ENCODE measurements around the gene RIOK2.
"Not testable (repeated sequence)": the region's sequence is repeated elsewhere in the genome, so short reads cannot be mapped to it uniquely, and the experiment has no call there.

RIOK2 gene

GRCh38 chr5:97165726-97166125 lies 17.3 kb downstream of the RIOK2 start:
- DNase-seq = no peak

- no peak for DNase-seq
Measured at GRCh38 chr5:97164846-97165245, 18.2 kb downstream of the RIOK2 start.

- DNase-seq = no peak
Measured at GRCh38 chr5:97163790-97164285, 19.2 kb downstream of the RIOK2 start.

GRCh38 chr5:97163360-97163764 lies 19.7 kb downstream of the RIOK2 start:
- DNase-seq = no peak

- peak; percentile 20 to 61 for DNase-seq
Measured at GRCh38 chr5:97162045-97162444, 21.0 kb downstream of the RIOK2 start.

GRCh38 chr5:97157689-97158088 lies 25.4 kb downstream of the RIOK2 start:
- DNase-seq = no peak

GRCh38 chr5:97151370-97151769 lies 31.7 kb downstream of the RIOK2 start:
- DNase-seq = no peak

- no peak for DNase-seq
Measured at GRCh38 chr5:97150401-97150800, 32.6 kb downstream of the RIOK2 start.

- no peak for DNase-seq
Measured at GRCh38 chr5:97149709-97150108, 33.3 kb downstream of the RIOK2 start.

GRCh38 chr5:97148288-97148687 lies 34.8 kb downstream of the RIOK2 start:
- no peak for DNase-seq

- DNase-seq = no peak
Measured at GRCh38 chr5:97143704-97144103, 39.3 kb downstream of the RIOK2 start.

- peak in 1 of 2 donors; percentile 7 for DNase-seq
Measured at GRCh38 chr5:97142521-97143254, 40.4 kb downstream of the RIOK2 start, which contains the start of gene LIX1. Gene LIX1, minus strand, starts transcription at chr5:97142611. Its CDS starts 35 bp downstream, at chr5:97142576.

- DNase-seq = no peak
Measured at GRCh38 chr5:97141539-97141938, 41.5 kb downstream of the RIOK2 start.

- no peak for DNase-seq
Measured at GRCh38 chr5:97141031-97141430, 42.0 kb downstream of the RIOK2 start.

- DNase-seq = not testable (repeated sequence)
Measured at GRCh38 chr5:97140250-97140649, 42.8 kb downstream of the RIOK2 start.

GRCh38 chr5:97136475-97136874 lies 46.6 kb downstream of the RIOK2 start:
- no peak for DNase-seq

- no peak for DNase-seq
Measured at GRCh38 chr5:97135868-97136267, 47.2 kb downstream of the RIOK2 start.

- DNase-seq = no peak
Measured at GRCh38 chr5:97134634-97135033, 48.4 kb downstream of the RIOK2 start.

- DNase-seq = no peak
Measured at GRCh38 chr5:97133101-97133500, 49.9 kb downstream of the RIOK2 start.

- no peak for DNase-seq
Measured at GRCh38 chr5:97131921-97132320, 51.1 kb downstream of the RIOK2 start.

GRCh38 chr5:97131139-97131710 lies 51.8 kb downstream of the RIOK2 start:
- DNase-seq = no peak

GRCh38 chr5:97127727-97128126 lies 55.3 kb downstream of the RIOK2 start:
- no peak for DNase-seq

GRCh38 chr5:97125125-97125683 lies 57.8 kb downstream of the RIOK2 start:
- DNase-seq = no peak

- DNase-seq = no peak
Measured at GRCh38 chr5:97124335-97124734, 58.7 kb downstream of the RIOK2 start.

Measured in activated CD4-positive, alpha-beta T cell treated with anti-CD3 and anti-CD28 coated beads for 4 hours (primary cell).